Measurements from ENCODE around the gene TMEM52.

Gene TMEM52

GRCh38 chr1:1892079-1892762 lies 26.9 kb downstream of the TMEM52 start:
- H3K79me2 ChIP-seq (ENCODE audit: low read length): peaks cover 35% of the 10 kb centered on the region
- H3K4me3 ChIP-seq (ENCODE audit: low read length): peak overlapping the region; percentile 69
- H3K4me2 ChIP-seq (ENCODE audit: low read depth, low read length): peak overlapping the region; percentile 90
- peaks cover 25% of the 10 kb centered on the region for H3K4me1 ChIP-seq (ENCODE audit: low read length)
- peaks cover 22% of the 10 kb centered on the region for H4K20me1 ChIP-seq (ENCODE audit: insufficient read depth, low read length)
- DNase-seq: no peak
- no peaks in the 10 kb centered on the region; the same call in 1 of the 2 replicates for H3K36me3 ChIP-seq (replicated peaks; ENCODE audit: insufficient read depth, low read length)
- H3K27ac ChIP-seq (ENCODE audit: low read length): no peak overlapping the region
- peaks cover 10% of the 10 kb centered on the region for H3F3A ChIP-seq (ENCODE audit: insufficient read depth, low read length)
- TF ChIP-seq EZH2phosphoT487 (IDR thresholded peaks at IDR 0.05; ENCODE audit: low read length) (no peak), EZH2 (optimal IDR thresholded peaks at IDR 0.05; ENCODE audit: low read depth, low read length) (no peak)
- TF ChIP-seq, protein P1, sequence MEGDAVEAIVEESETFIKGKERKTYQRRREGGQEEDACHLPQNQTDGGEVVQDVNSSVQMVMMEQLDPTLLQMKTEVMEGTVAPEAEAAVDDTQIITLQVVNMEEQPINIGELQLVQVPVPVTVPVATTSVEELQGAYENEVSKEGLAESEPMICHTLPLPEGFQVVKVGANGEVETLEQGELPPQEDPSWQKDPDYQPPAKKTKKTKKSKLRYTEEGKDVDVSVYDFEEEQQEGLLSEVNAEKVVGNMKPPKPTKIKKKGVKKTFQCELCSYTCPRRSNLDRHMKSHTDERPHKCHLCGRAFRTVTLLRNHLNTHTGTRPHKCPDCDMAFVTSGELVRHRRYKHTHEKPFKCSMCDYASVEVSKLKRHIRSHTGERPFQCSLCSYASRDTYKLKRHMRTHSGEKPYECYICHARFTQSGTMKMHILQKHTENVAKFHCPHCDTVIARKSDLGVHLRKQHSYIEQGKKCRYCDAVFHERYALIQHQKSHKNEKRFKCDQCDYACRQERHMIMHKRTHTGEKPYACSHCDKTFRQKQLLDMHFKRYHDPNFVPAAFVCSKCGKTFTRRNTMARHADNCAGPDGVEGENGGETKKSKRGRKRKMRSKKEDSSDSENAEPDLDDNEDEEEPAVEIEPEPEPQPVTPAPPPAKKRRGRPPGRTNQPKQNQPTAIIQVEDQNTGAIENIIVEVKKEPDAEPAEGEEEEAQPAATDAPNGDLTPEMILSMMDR (IDR thresholded peaks at IDR 0.05; ENCODE audit: low read length): no peak
- H3K9me2 ChIP-seq (replicated peaks; ENCODE audit: insufficient read depth, low read length): no peaks in the 10 kb centered on the region
- H3K9ac ChIP-seq (ENCODE audit: low read length): no peak overlapping the region; the same call in 1 of the 2 replicates
- no peaks in the 10 kb centered on the region for H3K27me3 ChIP-seq (replicated peaks; ENCODE audit: insufficient read depth, low read length)
- H3K9me3 ChIP-seq (replicated peaks; ENCODE audit: insufficient read depth, low read length): no peaks in the 10 kb centered on the region
- peak overlapping the region; percentile 67 for H2AFZ ChIP-seq (ENCODE audit: low read length)

DNA sequence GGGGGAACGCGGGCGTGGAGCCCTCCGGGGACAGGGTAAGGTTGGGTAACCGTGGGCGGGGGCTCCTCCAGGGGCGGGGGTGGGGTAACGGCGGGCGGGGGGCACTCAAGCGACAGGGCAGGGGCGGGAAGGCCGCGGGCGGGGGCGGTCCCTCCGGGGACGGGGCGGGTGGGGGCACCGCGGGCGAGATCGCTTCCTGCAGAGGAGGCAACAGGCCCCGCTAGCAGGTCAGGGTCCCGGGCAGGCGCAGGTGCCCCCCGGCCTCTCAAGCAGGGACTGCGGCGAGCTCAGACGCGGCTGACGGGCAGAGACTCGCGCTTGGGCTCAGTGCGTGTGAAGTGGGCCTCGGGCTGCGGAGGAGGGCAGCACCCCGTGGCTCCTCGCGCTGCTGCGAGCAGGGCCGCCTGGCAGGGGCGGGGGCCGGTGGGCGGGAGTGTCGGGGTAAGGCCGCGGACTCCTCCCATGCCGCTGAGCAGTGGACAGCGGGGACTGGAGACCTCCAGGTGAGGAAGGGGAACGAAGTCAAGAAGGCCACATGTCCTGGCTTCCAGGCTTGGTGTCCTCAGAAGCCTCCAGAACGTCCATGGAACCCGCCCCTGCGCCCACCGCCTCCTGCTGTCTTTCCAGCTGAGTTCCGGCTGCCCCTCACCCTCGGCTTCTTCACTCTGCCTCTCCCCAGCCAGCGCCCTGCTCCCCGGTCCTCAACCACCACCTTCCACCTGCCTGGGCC lies 27.6 kb downstream of the TMEM52 start:
- Histone ChIP-seq H3K27me3 (replicated peaks; ENCODE audit: insufficient read depth, low read length) (no peaks in the 10 kb centered on the region), H3K9me2 (replicated peaks; ENCODE audit: insufficient read depth, low read length) (no peaks in the 10 kb centered on the region), H3K4me3 (ENCODE audit: low read length) (peak overlapping the region; percentile 69), H3K79me2 (ENCODE audit: low read length) (peaks cover 42% of the 10 kb centered on the region), H3K4me1 (ENCODE audit: low read length) (peaks cover 23% of the 10 kb centered on the region), H3F3A (ENCODE audit: insufficient read depth, low read length) (peaks cover 8% of the 10 kb centered on the region), H3K36me3 (replicated peaks; ENCODE audit: insufficient read depth, low read length) (no peaks in the 10 kb centered on the region; the same call in 1 of the 2 replicates), H3K27ac (ENCODE audit: low read length) (no peak overlapping the region), H4K20me1 (ENCODE audit: insufficient read depth, low read length) (peaks cover 26% of the 10 kb centered on the region), H3K4me2 (ENCODE audit: low read depth, low read length) (peak overlapping the region; percentile 90), H2AFZ (ENCODE audit: low read length) (peak overlapping the region; percentile 67), H3K9me3 (replicated peaks; ENCODE audit: insufficient read depth, low read length) (no peaks in the 10 kb centered on the region), H3K9ac (ENCODE audit: low read length) (peak overlapping the region; percentile 68)
- TF ChIP-seq, protein P1 (IDR thresholded peaks at IDR 0.05; ENCODE audit: low read length): no peak
- TF ChIP-seq EZH2 (optimal IDR thresholded peaks at IDR 0.05; ENCODE audit: low read depth, low read length): no peak
- no peak for TF ChIP-seq EZH2phosphoT487 (IDR thresholded peaks at IDR 0.05; ENCODE audit: low read length)
- DNase-seq: no peak

DNA sequence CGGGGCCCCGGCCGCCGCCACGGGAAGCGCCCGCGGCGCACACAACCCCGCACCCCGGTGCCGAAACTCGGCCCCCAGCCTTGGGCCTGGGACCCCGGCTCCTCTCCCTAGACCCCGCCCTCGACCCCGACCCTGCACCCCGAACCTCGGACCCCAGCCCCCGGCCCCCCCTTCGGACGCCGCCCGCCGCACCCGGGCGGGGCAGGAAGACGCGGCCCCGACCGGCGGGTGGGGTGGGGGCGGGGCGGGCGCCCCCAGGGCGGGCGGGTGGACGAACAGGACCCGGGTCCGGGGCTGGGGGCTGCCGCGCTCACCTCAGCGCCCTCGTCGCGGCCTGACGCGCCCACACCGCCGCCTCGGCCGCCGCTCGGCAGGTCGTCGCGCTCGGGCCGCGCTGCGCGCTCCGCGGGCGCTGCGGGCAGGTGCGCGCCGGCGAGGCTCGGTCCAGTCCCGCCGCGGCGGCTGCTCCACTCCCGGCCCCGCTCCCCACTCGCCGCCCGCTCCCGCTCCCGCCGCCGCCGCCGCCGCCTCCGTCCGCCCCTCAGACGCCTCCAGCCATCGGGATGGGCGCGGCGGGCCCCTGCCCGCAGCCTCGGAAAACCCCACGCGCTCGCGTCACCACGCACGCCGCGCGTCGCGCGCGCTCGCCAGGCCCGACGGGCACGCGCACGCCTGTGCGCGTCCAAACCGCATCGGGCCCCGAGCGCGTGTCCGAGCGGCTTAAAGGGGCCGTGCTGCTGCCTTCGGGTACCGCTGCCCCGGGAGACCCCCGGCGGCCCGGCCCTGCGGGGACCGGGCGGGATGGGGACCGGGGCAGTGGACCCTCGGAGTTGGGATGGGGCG lies 28.4 kb downstream of the TMEM52 start, which contains the start of gene GNB1:
Gene GNB1 (minus strand): TSS at position 582 of the 843 bp plus-strand sequence. CDS start 65,634 bp downstream, outside the sequence.
- H3K9me3 ChIP-seq (replicated peaks; ENCODE audit: insufficient read depth, low read length): no peaks in the 10 kb centered on the region
- H3K4me1 ChIP-seq (ENCODE audit: low read length): peaks cover 23% of the 10 kb centered on the region
- TF ChIP-seq, protein P1 (IDR thresholded peaks at IDR 0.05; ENCODE audit: low read length): no peak
- TF ChIP-seq EZH2 (optimal IDR thresholded peaks at IDR 0.05; ENCODE audit: low read depth, low read length) (no peak), EZH2phosphoT487 (IDR thresholded peaks at IDR 0.05; ENCODE audit: low read length) (no peak)
- peaks cover 50% of the 10 kb centered on the region for H3K79me2 ChIP-seq (ENCODE audit: low read length)
- H3K4me3 ChIP-seq (ENCODE audit: low read length): peak within 1 kb of the TSS; percentile 86
- peak within 1 kb of the TSS; percentile 80 for H3K9ac ChIP-seq (ENCODE audit: low read length)
- no peaks in the 10 kb centered on the region for H3K27me3 ChIP-seq (replicated peaks; ENCODE audit: insufficient read depth, low read length)
- H3K9me2 ChIP-seq (replicated peaks; ENCODE audit: insufficient read depth, low read length): no peaks in the 10 kb centered on the region
- DNase-seq: peak; percentile 89
- H4K20me1 ChIP-seq (ENCODE audit: insufficient read depth, low read length): peaks cover 33% of the 10 kb centered on the region
- peak within 1 kb of the TSS; percentile 67 for H2AFZ ChIP-seq (ENCODE audit: low read length)
- peak within 1 kb of the TSS; percentile 32; the same call in 1 of the 2 replicates for H3K27ac ChIP-seq (ENCODE audit: low read length)
- no peaks in the 10 kb centered on the region; the same call in 1 of the 2 replicates for H3K36me3 ChIP-seq (replicated peaks; ENCODE audit: insufficient read depth, low read length)
- peak within 1 kb of the TSS; percentile 90 for H3K4me2 ChIP-seq (ENCODE audit: low read depth, low read length)
- H3F3A ChIP-seq (ENCODE audit: insufficient read depth, low read length): peaks cover 8% of the 10 kb centered on the region
